Lung (tissue), 16 donors: ENCODE measurements around the gene CENPK. TPM values are rescaled to one million over a fixed set of nuclear protein-coding genes. Genes with fewer than 3 reads are reported as not detected.
"Not testable (repeated sequence)": the region's sequence is repeated elsewhere in the genome, so short reads cannot be mapped to it uniquely, and the experiment has no call there.

ENCODE experiments used
- ATAC-seq: fragments of 200-7000 bp; cut with Tn5 transposase; one replicate; pipeline ENCODE4 v1.9.1; 2020; ENCODE audit warnings: moderate number of reproducible peaks; ENCODE audit not compliant: insufficient read depth, low FRiP score
- DNase-seq, 3 donors: peaks; one replicate each; pipeline ENCODE4 v3.0.0-alpha.2; 2013 to 2017
- H3K27ac ChIP-seq, 2 donors: one replicate each; pipeline ENCODE4 v1.5.1; 2013; ENCODE audit warnings: mild to moderate bottlenecking in 2 of 2, moderate library complexity in 2 of 2, control low read depth in 1 of 2, inconsistent platforms in 1 of 2, low read depth in 1 of 2, low read length in 1 of 2
- H3K27me3 ChIP-seq, 3 donors: one replicate each; pipeline ENCODE4 v1.5.1; 2013; ENCODE audit warnings: low read length in 2 of 3; ENCODE audit not compliant: control insufficient read depth in 3 of 3, insufficient read depth in 3 of 3
- H3K36me3 ChIP-seq, 4 donors: one replicate each; pipeline ENCODE4 v1.5.1; 2013; ENCODE audit warnings: low read length in 4 of 4, mild to moderate bottlenecking in 1 of 4, moderate library complexity in 1 of 4; ENCODE audit not compliant: control insufficient read depth in 4 of 4, insufficient read depth in 4 of 4
- H3K4me1 ChIP-seq, 5 donors: one replicate each; pipeline ENCODE4 v1.5.1; 2013; ENCODE audit warnings: low read length in 5 of 5, mild to moderate bottlenecking in 2 of 5, moderate library complexity in 1 of 5; ENCODE audit not compliant: control insufficient read depth in 5 of 5, insufficient read depth in 5 of 5
- H3K4me3 ChIP-seq: one replicate; pipeline ENCODE4 v1.5.1; 2013; ENCODE audit warnings: mild to moderate bottlenecking, control low read depth, moderate library complexity
- H3K9ac ChIP-seq, 2 donors: one replicate each; pipeline ENCODE4 v1.5.1; 2013; ENCODE audit warnings: low read length in 2 of 2, control low read depth in 1 of 2; ENCODE audit not compliant: insufficient read depth in 1 of 2
- H3K9me3 ChIP-seq, 4 donors: one replicate each; pipeline ENCODE4 v1.5.1; 2013; ENCODE audit warnings: low read length in 3 of 4, mild to moderate bottlenecking in 1 of 4, moderate library complexity in 1 of 4; ENCODE audit not compliant: control insufficient read depth in 4 of 4, insufficient read depth in 3 of 4
- CTCF ChIP-seq: IDR thresholded peaks from 2 replicates; pipeline ENCODE4 v1.5.1; 2012; ENCODE audit warnings: mild to moderate bottlenecking; ENCODE audit errors: control extremely low read depth, extremely low read depth
- WGBS, 2 donors: extraction: QIAGEN DNeasy Blood & Tissue Kit; methylation state at CpG; one replicate each; pipeline ENCODE4 v1.1.7; 2013; 5-methylcytosine and 5-hydroxymethylcytosine counted together
- long read RNA-seq, 5 donors: transcript quantifications; one replicate each; lab custom pipeline, GENCODE V29; 2026
- polyA plus RNA-seq, 2 donors: library from polyadenylated mRNA; stranded (reverse); fragments of 200-250 nt; gene quantifications; one replicate each; pipeline ENCODE4 v1.2.1, GENCODE V29; 2013
- total RNA-seq, 2 donors: library from RNA; depleted of rRNA in 1 of 2; stranded (reverse); fragments of >200 nt in 1 of 2; gene quantifications; one replicate each; pipeline ENCODE4 v1.2.1, GENCODE V29; 2014 to 2021
- donor health status: control.
- donor health status: control.
- donor health status: Bipolar disorder and iron deficiency.
- donor health status: healthy.
- donor health status: DM: yes; HTN: yes; CAD: no.

The CENPK gene
- total RNA-seq (10 to 100 TPM in 1 of 2 donors, 1 to 10 TPM in 1; 5.6 to 17.1 TPM), polyA plus RNA-seq (1 to 10 TPM; 1.6 to 4.0 TPM)
- long read RNA-seq, donor 1, transcript CENPK-202 (11 exons, 1,734 nt) = major isoform, 5 of 6 reads
- long read RNA-seq, donor 1, partial matches to known transcripts = 0 of 6 reads
- long read RNA-seq, donor 1, other reads (novel, unspliced or antisense) = 0 of 6 reads
- long read RNA-seq, donor 2, partial matches to known transcripts = 0 of 2 reads
- long read RNA-seq, donor 2, other reads (novel, unspliced or antisense) = 0 of 2 reads
- long read RNA-seq, donor 3, partial matches to known transcripts = 73 of 80 reads
- long read RNA-seq, donor 3, other reads (novel, unspliced or antisense) = 0 of 80 reads
- long read RNA-seq, donor 4, partial matches to known transcripts = 88 of 91 reads
- long read RNA-seq, donor 4, other reads (novel, unspliced or antisense) = 0 of 91 reads
- long read RNA-seq, donor 5, partial matches to known transcripts = 167 of 197 reads
- long read RNA-seq, donor 5, other reads (novel, unspliced or antisense) = 15 of 197 reads

DNA sequence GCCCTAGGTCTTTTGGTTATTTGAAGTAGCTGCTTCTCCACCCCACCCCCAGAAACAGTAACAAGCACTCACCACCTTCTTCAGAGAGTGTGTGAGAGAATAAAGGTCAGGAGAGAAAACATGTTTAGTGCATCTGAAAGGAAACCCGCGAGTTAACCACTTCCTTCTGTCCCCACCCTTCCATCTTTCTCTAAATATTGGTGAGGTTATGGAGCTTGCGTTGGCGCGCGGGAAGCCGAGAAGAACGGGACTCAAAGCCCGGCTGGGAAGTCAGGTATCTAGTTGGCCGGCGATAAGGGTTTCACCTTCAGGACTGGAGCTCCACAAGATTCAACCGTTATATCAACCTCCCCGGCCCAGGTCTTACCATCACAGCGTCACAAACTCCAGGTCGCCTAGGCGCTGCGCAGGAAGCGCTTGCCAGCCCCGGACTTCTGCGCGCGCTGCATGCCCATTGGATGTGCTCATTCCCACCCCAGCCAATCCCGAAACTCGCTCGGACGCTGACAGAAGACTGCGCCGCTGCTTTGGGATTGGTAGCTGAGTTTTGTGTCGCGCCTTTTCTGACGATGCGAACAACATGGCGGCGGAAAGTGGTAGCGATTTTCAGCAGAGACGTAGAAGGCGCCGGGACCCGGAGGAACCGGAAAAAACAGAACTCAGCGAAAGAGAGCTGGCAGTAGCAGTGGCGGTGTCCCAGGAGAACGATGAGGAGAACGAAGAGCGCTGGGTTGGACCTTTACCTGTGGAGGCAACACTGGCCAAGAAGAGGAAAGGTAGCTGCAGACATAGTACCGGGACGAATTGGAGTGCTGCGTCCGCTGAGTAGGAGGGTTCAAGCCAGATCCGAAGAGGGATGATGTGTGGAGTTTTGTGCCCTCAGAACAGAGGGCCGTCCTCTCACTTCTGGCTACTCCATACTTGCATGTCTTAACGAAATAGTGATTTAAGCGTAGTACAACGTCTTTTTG, at the start of gene CENPK, which contains the start of gene PPWD1:
TSS of gene CENPK (minus strand) at position 438 of the 971 bp plus-strand sequence. CDS start 8,261 bp downstream, outside the sequence.
TSS of gene PPWD1 (plus strand) at position 566 of the 971 bp plus-strand sequence. CDS start at position 581, 15 bp downstream.
- DNase-seq (peak; percentile 97 to 98 (median 98)), ATAC-seq (peak; percentile 99)
- Histone ChIP-seq H3K27ac (peak within 1 kb of the TSS in 1 of 2 donors; percentile 98), H3K36me3 (peaks cover 0 to 9% (median 1%) of the 10 kb centered on the region in 4 donors), H3K27me3 (no peaks in the 10 kb centered on the region), H3K4me1 (peaks cover 0 to 25% (median 4%) of the 10 kb centered on the region in 5 donors), H3K9me3 (no peaks in the 10 kb centered on the region), H3K9ac (peak within 1 kb of the TSS; percentile 67 to 99), H3K4me3 (peak within 1 kb of the TSS; percentile 96)
- WGBS, 2 donors = 0% methylated on average over 54 of the region's 54 CpGs
- TF ChIP-seq CTCF = no peak

- Histone ChIP-seq H3K9ac (no peak overlapping the region), H3K9me3 (no peaks in the 10 kb centered on the region), H3K27me3 (no peaks in the 10 kb centered on the region), H3K36me3 (peaks cover 12 to 49% (median 25%) of the 10 kb centered on the region in 4 donors), H3K4me3 (no peak overlapping the region), H3K27ac (no peak overlapping the region), H3K4me1 (peaks cover 0 to 2% (median 0%) of the 10 kb centered on the region in 5 donors)
- peak in 1 of 3 donors; percentile 15 for DNase-seq
- WGBS, 2 donors = 78 to 92% methylated on average over 4 of the region's 4 CpGs
- no peak for TF ChIP-seq CTCF
- peak; percentile 16 for ATAC-seq
Observed at GRCh38 chr5:65612298-65612907, 49.4 kb upstream of the CENPK start.

DNA sequence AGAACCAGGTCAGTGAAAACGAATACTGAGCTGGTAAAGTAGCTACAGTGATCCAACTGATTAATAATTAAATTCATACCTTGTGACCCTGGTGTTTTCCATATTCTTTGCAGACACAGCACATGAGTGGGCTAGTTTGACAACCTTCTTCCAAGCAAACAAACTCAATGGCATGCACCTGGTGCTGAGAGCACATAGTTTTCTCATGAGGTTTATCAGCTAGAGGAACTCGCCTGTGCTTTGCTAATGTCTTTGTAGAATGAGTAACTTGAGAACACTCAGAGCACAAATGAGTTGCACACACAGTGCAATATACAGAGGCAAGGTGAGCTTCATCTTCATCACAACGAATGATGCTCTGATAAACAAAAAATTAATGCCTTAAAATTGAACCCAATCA, 48.6 kb upstream of the CENPK start:
- 74 to 91% methylated on average over 3 of the region's 3 CpGs for WGBS, 2 donors
- DNase-seq (peak; percentile 61 to 84 (median 65)), ATAC-seq (peak; percentile 75)
- H3K27me3 ChIP-seq = no peaks in the 10 kb centered on the region
- no peaks in the 10 kb centered on the region for H3K9me3 ChIP-seq
- peaks cover 0 to 2% (median 0%) of the 10 kb centered on the region in 5 donors for H3K4me1 ChIP-seq
- H3K36me3 ChIP-seq = peaks cover 14 to 54% (median 28%) of the 10 kb centered on the region in 4 donors
- no peak overlapping the region for H3K4me3 ChIP-seq
- no peak overlapping the region for H3K27ac ChIP-seq
- H3K9ac ChIP-seq = no peak overlapping the region
- no peak for TF ChIP-seq CTCF

DNA sequence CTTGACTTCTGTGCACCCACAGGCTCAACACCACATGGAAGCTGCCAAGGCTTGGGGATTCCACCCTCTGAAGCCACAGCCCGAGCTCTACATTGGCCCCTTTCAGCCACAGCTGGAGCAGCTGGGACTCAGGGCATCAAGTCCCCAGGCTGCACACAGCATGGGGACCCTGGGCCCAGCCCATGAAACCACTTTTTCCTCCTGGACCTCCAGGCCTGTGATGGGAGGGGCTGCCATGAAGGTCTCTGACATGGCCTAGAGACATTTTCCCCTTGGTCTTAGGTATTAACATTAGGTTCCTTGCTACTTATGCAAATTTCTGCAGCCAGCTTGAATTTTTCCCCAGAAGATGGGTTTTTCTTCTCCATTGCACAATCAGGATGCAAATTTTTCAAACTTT, 38.8 kb upstream of the CENPK start:
- not testable (repeated sequence) for DNase-seq, H3K4me1 ChIP-seq, H3K4me3 ChIP-seq, H3K27ac ChIP-seq, H3K9me3 ChIP-seq, ATAC-seq, H3K27me3 ChIP-seq, H3K9ac ChIP-seq
- peaks cover 15 to 53% (median 38%) of the 10 kb centered on the region in 4 donors for H3K36me3 ChIP-seq
- WGBS, 2 donors = 99 to 100% methylated on average over 1 of the region's 1 CpG
